SKM-1 (cell line): ENCODE data around the gene FARS2.

ENCODE experiments used
- DNase-seq: peaks from one replicate; lab custom pipeline; 2025; ENCODE audit not compliant: unreplicated experiment; lab: John Stamatoyannopoulos, UW

FARS2 gene

GRCh38 chr6:5316951-5317350, 55.6 kb downstream of the FARS2 start:
- DNase-seq, result no peak

GRCh38 chr6:5318617-5319272, 57.4 kb downstream of the FARS2 start:
- no peak for DNase-seq

DNA sequence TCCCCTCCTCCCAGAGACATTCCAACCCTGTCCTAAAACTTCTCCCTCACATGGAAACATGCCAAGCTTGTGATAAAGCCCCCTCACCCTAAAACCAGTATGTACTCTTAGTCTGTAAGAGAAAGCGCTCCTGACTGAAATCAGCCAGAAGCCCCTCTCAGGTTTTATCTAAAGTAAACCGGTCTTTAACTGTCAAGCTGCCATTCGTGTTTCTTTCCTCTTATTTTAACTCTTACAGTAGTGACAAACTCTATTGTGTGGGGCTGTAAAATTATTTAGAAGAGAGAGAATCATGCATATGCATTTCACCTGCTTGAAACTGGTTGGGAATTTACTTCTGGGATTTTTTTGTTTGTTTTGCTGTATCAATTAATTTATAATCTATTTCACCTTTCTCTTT, 62.7 kb downstream of the FARS2 start:
- no peak for DNase-seq

DNA sequence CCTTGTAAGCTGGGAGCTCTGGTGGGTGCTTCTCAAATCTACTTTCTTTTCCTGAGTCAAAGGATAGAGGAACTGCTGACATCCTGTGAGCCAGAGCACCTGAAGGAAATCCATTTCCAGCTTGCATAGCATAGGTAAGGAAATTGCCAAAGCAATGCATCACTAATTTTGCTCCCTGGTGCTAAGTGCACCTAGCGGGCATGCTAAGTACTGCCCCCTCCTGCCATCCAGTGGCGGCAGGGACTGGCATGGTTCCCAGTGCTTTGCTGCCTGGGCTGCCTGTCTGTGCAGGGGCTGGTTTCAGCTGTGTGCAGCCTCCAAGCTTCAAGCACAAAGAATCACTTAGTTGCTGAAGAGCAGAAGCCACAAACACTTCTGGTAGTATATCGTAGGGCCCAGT, 63.9 kb downstream of the FARS2 start:
- DNase-seq, result no peak

GRCh38 chr6:5326022-5326641, 64.8 kb downstream of the FARS2 start:
- DNase-seq, result no peak

DNA sequence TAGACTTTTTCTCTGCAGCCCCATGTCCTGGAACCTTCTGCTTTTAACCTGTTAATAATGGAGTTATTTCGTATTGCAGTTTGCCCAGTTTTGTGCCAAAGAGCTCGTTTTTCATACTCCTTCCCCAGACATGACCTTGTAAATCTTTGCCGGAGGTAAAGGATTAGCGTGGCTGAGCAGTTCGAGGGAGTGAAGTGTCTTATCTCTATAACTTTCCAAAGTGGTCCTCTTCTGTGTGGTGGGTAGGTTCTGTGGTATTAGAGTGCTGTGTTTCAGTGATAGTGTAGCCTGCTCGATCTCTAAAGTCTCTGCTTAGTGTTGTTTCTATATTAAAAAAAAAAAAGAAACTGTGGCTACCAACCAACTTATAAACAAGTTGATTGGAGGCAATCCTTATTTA, 67.5 kb downstream of the FARS2 start:
- DNase-seq, result no peak

DNA sequence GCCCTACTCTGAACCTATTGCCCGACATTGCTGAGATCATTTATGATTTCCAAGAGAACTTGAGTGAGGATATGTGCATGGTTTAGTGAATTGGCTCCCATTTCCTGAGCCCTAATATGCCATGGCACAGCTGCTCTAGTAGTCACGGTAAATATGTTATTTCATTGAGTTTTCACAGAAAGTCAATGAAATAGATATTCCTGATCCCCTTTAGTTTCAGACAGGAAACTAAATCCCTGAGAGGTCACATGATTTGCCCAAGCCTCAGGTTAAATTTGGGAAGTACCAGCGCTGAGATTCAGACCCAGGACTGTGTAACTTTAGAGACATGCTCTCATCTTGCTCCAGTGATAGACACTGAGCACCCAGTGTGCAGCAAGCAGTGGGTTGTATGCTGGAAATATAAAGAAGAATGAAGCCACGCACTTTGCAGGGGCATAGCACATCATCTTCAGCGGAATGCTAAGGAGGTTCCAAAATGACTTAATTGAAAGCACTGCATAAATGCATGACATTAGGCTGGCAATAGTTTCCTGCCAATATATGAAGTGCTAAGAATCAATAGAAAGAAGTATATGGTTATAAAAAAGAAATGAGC, 70.6 kb downstream of the FARS2 start:
- no peak for DNase-seq

DNA sequence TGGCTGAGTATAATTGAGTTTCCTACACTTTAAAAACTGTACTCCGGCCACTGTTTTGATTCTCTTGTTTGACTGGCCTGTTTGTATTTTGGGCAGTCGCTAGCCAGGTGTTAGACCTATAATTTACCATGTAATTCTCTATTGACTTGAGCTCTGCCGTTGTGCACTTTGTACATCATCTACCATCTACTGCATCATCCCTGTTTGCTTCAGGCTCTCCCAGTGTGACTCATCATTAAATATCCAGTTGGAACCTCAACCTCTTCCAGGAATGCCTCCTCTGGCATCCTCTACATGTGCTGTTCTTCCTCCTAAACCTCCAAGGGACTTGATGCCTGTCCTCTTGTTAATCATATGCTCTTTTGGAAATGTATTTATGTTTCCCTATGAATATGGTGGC, 72.3 kb downstream of the FARS2 start:
- no peak for DNase-seq

- no peak for DNase-seq
Observed at GRCh38 chr6:5334341-5334740, 73.0 kb downstream of the FARS2 start.

- DNase-seq, result no peak
Observed at GRCh38 chr6:5335020-5335419, 73.7 kb downstream of the FARS2 start.

DNA sequence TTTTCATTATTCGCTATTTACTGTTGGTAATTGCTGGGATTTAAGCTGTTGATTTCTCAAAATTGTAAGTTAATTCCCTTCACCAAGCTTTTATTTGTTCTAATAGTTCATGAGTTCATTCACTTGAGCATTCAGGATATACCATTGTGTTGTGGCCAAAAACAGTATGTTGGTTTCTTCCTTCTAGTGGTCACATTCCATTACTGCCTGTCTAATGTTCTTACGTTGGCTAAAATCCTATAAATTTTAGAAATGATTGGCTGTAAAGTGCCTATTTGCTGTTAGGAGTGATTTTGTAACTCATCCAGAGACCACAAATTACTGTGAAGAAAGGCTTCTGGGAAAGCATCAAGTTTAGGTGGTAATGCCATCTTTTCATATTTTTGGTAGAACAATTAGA, 76.3 kb downstream of the FARS2 start:
- DNase-seq, result no peak

- no peak for DNase-seq
Observed at GRCh38 chr6:5338177-5338960, 77.1 kb downstream of the FARS2 start.

- no peak for DNase-seq
Observed at GRCh38 chr6:5339786-5340185, 78.5 kb downstream of the FARS2 start.

DNA sequence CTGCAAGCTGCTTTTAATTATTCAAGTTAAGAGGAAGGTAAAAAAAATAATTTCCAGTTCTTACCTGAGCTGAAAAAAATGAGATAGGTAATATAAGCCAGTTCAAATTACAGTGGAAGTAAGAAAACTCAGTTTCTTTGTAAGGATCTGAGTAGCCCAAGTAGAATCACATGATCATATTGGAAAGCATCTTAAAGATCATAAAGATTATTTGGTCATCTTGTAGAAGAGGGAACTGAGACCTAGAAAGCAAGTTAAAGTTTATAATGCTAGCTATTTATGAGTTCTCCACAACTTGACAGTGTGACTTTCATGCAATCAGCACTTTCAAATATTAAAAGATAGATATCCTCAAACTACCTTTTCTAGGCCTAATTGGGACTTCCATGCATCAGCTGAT, 80.5 kb downstream of the FARS2 start:
- DNase-seq, result no peak

DNA sequence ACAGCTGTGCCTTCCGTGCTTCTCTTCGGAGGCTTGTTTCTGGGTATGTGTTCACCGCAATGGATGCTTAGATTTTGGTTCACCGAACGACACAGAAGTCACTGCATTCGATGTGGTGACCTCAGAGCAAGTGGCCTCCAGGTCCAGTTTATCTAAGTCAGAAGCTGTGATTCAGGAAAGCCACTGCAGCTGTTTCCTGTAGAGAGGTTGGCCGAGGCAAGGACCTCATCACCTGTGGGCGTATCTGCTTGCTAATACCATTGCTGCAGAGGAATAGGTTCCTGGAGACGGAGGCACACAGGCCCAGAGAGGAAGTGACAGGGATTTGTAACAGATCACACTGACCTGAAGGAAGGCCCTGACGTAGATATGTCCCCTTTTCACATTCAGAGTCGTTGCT, 82.7 kb downstream of the FARS2 start:
- no peak for DNase-seq

DNA sequence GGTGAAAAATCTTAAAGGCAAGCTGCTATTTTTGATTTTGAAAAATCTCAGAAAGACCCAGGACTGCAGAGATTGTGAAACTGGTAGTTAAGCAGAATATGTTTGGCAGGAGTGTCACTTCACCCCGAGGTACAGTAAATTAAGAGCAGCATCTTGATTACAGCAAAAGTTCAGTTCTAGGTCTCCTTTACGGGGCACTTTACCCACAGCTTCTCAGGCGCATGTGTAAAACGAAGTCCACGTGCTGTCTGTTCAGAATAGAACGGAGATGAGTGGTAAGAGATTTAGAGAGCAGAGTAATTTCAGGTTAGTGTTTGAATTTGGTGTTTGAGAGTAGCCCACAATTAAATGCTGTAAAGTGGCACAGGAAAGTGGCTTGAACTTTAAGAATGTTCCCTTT, 84.0 kb downstream of the FARS2 start:
- no peak for DNase-seq

DNA sequence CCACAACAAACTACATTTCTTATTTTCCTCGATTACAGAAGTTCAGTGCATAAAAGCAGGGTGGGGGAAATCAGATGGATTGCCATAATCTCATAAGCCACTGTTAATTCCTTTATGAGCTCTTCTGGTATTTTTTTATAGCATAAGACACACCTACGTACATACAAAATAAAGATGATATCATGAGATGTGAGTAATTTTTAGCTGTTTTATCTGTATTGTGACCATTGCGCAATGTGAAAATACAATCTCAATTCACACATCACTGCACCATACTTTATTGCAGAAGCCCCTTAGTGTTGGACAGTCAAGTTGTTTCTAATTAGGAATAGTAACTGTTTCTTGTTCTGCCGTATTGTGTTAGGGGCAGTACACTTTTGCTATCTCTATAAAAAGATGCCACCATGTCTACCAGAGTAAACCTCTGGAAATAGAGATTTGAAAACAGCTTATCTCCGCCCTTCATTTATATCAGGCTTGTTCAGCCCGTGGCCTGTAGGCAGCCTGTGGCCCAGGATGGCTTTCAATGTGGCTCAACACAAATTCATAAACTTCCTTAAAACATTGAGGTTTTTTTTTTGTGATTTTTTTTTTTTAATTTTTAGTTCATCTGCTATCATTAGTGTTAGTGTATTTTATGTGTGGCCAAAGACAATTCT, 90.4 kb downstream of the FARS2 start:
- no peak for DNase-seq

DNA sequence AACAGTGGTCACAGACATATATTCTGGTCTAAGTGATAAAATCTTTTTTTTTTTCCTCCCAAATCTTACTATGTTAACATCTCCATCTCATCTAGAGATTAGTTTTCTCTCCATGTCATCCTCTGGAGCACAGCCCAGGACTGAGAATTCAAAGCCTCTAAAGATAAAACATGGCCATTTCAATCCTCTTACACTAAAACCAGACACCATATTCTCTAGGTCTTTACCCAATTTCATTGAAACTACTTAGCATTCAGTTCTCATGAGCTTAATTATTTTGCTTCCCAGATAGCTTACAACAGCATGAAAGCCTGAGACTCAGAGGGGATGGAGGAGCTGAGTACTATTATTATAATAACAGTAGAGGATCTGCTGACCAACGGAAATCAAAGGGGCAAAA, 92.7 kb downstream of the FARS2 start:
- DNase-seq, result no peak

DNA sequence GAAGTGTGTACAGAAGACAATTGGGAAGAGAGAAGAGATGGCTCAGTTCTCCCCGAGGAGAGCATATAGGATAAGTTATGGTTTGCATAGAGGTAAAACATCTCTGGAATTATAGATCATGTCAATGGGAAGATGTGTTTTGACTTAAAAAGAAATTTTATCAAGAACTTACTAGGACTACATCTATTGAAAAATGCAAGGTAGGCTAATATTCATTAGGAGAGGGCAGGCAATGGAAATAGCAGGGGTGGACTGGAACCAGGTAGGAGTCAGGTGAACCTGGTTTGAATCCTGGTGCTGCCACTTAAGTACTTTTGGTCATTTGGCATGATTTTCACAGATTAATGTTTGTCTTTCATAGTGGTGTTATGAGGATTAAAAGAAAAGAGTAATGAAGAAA, 96.2 kb downstream of the FARS2 start:
- no peak for DNase-seq

DNA sequence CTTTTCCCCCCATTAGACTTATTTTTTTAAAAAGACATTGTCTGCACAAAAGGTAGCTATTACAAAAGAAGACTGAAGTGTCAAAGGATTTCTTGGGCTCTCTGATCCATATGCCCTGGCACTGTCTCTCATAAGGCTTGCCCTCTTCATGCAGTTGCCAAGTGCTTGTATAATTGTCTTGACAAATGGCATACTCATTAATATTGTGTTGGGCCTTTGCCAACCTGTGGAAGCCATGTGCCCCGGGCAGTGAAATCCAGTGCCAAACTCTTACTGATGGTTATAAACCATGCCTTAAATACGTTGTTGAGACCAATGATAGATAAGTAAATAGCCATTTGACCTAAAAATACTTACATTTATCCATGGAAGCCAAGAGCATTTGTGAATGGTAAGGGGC, 98.1 kb downstream of the FARS2 start:
- DNase-seq, result no peak

- no peak for DNase-seq
Observed at GRCh38 chr6:5361396-5361795, 100.1 kb downstream of the FARS2 start.
